Body of pancreas (tissue), 4 donors: Measurements from ENCODE around the gene OSBPL6. TPM values are rescaled to one million over a fixed set of nuclear protein-coding genes. Genes with fewer than 3 reads are reported as not detected.

Experiments used
- ATAC-seq: fragments of 150-250 bp; one replicate; pipeline ENCODE4 v1.9.1; 2016
- DNase-seq, 4 donors: peaks; one replicate each; pipeline ENCODE4 v3.0.0-alpha.2; 2019
- H3K27ac ChIP-seq, 4 donors: fragments of 200-600 bp; sonication (generic); 1 replicate in 3 of 4; 2 replicates in 1 of 4; pipeline versions ENCODE4 v1.5.1 to v1.6.1; 2016 to 2019; ENCODE audit warnings: mild to moderate bottlenecking in 1 of 4, mixed read lengths in 1 of 4, moderate library complexity in 1 of 4
- H3K27me3 ChIP-seq, 2 donors: fragments of 200-600 bp; sonication (generic); one replicate each; pipeline ENCODE4 v1.6.0; 2016; ENCODE audit warnings: mild to moderate bottlenecking in 1 of 2
- H3K36me3 ChIP-seq, 2 donors: fragments of 200-600 bp; sonication (generic); replicated peaks in 1 of 2; 2 replicates each; pipeline ENCODE4 v1.5.1; 2016; ENCODE audit warnings: low read depth in 2 of 2; ENCODE audit not compliant: insufficient read depth in 1 of 2
- H3K4me1 ChIP-seq: fragments of 200-600 bp; sonication (generic); one replicate; pipeline ENCODE4 v1.6.0; 2016
- H3K4me3 ChIP-seq, 2 donors: fragments of 200-600 bp; sonication (generic); 1 replicate in 1 of 2; 2 replicates in 1 of 2; pipeline ENCODE4 v1.5.1; 2016 to 2019
- H3K9me3 ChIP-seq, 3 donors: fragments of 200-600 bp; sonication (generic); 1 replicate in 2 of 3; 2 replicates in 1 of 3; pipeline ENCODE4 v1.5.1; 2016
- CTCF ChIP-seq, 7 experiments: fragments of 450-650 bp in 4 of 7; fragments of 200-600 bp in 3 of 7; sonication (generic) in 3 of 7; IDR thresholded peaks; one replicate each; pipeline ENCODE4 v1.5.1; 2016 to 2019; ENCODE audit warnings: antibody characterized with exemption in 7 of 7
- POLR2A ChIP-seq, 3 donors: fragments of 450-650 bp; IDR thresholded peaks; one replicate each; pipeline ENCODE4 v1.6.1; 2016; ENCODE audit warnings: antibody characterized with exemption in 3 of 3, mild to moderate bottlenecking in 2 of 3
- WGBS, 2 donors: methylation state at CpG; one replicate each; pipeline ENCODE4 v1.1.5; 2017; 5-methylcytosine and 5-hydroxymethylcytosine counted together
- intact Hi-C: fragments of 100-400 bp; cut with DNase I; formaldehyde crosslinking; loops from one replicate; pipeline ENCODE4 v1.15.1; 2023
- total RNA-seq, 2 donors: library from RNA; depleted of rRNA; stranded (reverse); fragments of >200 nt; gene quantifications; one replicate each; pipeline ENCODE4 v1.1.0, GENCODE V29; 2016

The OSBPL6 gene
- total RNA-seq, 2 donors from 2014 or later = 0.26 to 2.0 TPM

GRCh38 chr2:178211460-178211859, 17.1 kb downstream of the OSBPL6 start:
- no peaks in the 10 kb centered on the region for H3K9me3 ChIP-seq

GRCh38 chr2:178211943-178212342, 17.6 kb downstream of the OSBPL6 start:
- H3K27ac ChIP-seq = no peak overlapping the region
- no peaks in the 10 kb centered on the region for H3K4me1 ChIP-seq
- intact Hi-C loops = no loop called here
- H3K27me3 ChIP-seq = no peaks in the 10 kb centered on the region
- no peaks in the 10 kb centered on the region for H3K9me3 ChIP-seq
- no peak for TF ChIP-seq CTCF (IDR thresholded peaks at IDR 0.05)
- TF ChIP-seq POLR2A (IDR thresholded peaks at IDR 0.05) = no peak
- DNase-seq (no peak), ATAC-seq (no peak)
- no peaks in the 10 kb centered on the region for H3K36me3 ChIP-seq
- no peak overlapping the region for H3K4me3 ChIP-seq
- 79 to 85% methylated on average over 4 of the region's 4 CpGs for WGBS, 2 donors

More at GRCh38 chr2:178211460-178211859, 17.1 kb downstream of the OSBPL6 start:
- TF ChIP-seq POLR2A (IDR thresholded peaks at IDR 0.05) = no peak
- no peak for TF ChIP-seq CTCF (IDR thresholded peaks at IDR 0.05)
- intact Hi-C loops = no loop called here
- H3K27me3 ChIP-seq = no peaks in the 10 kb centered on the region
- no peaks in the 10 kb centered on the region for H3K4me1 ChIP-seq
- H3K4me3 ChIP-seq = no peak overlapping the region
- no peaks in the 10 kb centered on the region for H3K36me3 ChIP-seq
- WGBS, 2 donors = 78 to 89% methylated on average over 3 of the region's 3 CpGs
- ATAC-seq (no peak), DNase-seq (no peak)
- no peak overlapping the region for H3K27ac ChIP-seq

GRCh38 chr2:178213991-178214390, 19.7 kb downstream of the OSBPL6 start:
- Histone ChIP-seq H3K9me3 (no peaks in the 10 kb centered on the region), H3K4me1 (no peaks in the 10 kb centered on the region), H3K36me3 (no peaks in the 10 kb centered on the region), H3K4me3 (no peak overlapping the region), H3K27ac (no peak overlapping the region), H3K27me3 (no peaks in the 10 kb centered on the region)
- TF ChIP-seq CTCF (IDR thresholded peaks at IDR 0.05) (no peak), POLR2A (IDR thresholded peaks at IDR 0.05) (no peak)
- no peak for ATAC-seq
- no peak for DNase-seq
- intact Hi-C loops = no loop called here
- 57 to 79% methylated on average over 1 of the region's 1 CpG for WGBS, 2 donors

DNA sequence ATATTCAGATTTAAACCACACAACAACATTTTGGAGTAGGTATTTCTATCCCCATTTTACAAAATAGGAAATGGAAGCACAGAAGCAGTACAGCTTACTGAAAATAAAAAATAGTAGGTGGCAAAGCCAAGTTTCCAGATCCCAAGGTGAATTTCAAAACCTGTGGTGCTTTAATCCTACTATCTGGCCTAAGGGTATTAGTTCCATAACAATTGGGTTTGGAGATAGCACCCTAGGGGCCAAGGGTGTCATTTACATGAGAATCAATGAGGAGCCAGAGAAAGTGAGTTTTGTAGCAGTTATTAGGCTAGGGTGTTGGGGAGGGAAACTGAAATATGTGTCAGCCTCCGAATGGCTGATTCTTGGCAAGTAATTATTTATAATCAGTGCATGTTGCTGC, 24.9 kb downstream of the OSBPL6 start:
- DNase-seq = no peak
- no peaks in the 10 kb centered on the region for H3K27me3 ChIP-seq
- H3K27ac ChIP-seq = no peak overlapping the region
- H3K4me3 ChIP-seq = no peak overlapping the region
- 96 to 100% methylated on average over 1 of the region's 1 CpG for WGBS, 2 donors
- intact Hi-C loops = no loop called here
- H3K36me3 ChIP-seq = no peaks in the 10 kb centered on the region
- no peak for ATAC-seq
- no peaks in the 10 kb centered on the region for H3K4me1 ChIP-seq
- no peak for TF ChIP-seq POLR2A (IDR thresholded peaks at IDR 0.05)
- TF ChIP-seq CTCF (IDR thresholded peaks at IDR 0.05) = no peak
- H3K9me3 ChIP-seq = no peaks in the 10 kb centered on the region

DNA sequence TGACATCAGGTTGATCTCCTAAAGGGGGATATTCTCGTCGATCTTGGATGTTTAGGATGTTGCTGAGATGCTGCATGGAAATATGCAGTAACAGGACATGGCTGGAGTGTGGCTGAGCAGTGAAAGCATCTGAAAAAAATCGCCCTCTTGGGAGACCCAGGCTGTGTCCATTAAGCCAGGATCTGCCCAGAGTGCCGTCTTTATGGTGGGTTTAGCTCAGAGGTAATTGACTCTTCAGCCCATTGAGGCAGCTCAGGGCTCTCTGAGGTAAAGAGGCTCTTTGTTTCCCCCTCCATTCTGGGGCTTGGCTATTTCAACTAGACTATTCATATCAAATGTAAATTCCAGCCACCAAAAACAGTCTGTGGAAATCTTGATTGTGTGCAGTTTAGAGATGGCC, 26.5 kb downstream of the OSBPL6 start:
- intact Hi-C loops = no loop called here
- Histone ChIP-seq H3K4me3 (no peak overlapping the region), H3K27ac (no peak overlapping the region), H3K9me3 (no peaks in the 10 kb centered on the region), H3K4me1 (no peaks in the 10 kb centered on the region), H3K36me3 (no peaks in the 10 kb centered on the region), H3K27me3 (no peaks in the 10 kb centered on the region)
- 67 to 74% methylated on average over 4 of the region's 4 CpGs for WGBS, 2 donors
- ATAC-seq = no peak
- TF ChIP-seq CTCF (IDR thresholded peaks at IDR 0.05) = no peak
- TF ChIP-seq POLR2A (IDR thresholded peaks at IDR 0.05) = no peak
- DNase-seq = no peak
